ENCODE data around the gene MRPL54.

Gene MRPL54

DNA sequence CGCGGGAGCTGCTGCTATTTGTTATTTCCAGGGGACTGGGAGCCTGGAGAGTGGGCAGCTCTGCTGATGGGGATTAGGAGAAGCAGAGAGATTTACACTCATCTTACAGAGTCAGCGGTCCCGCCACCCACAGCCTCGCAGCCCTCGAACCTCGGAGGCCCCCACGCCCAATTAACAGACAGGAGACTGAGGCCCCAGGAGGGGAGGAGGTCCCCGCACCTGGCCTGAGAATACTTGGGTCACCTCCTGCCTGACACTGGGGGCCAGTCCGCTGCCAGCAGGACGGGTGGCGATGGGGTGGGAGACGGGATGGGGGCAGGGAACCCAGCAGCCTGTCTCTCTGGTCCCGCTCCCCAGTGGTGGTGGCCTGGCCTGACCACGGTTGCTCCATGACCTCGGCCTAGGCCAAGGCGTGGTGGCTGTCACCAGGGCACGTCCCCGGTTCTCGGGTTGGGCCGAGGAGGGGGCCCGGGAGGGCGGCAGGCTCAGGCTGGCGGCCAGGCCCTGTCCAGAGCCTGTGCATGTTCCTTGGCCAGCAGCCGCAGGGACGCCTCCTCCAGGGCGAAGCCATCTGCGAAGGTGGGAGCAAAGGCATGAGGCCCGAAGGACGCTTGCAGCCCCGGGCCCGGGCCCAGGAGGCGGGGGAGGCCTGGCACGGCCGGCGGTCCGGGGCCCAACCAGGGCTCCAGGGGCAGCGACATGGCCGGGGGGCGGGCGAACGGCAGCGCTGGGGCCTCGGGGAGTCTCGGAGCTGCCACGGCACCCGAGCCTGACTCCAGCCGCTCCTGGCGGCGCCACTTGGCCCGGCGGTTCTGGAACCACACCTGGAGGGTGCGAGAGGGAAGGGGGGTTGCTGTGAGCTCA lies 7.9 kb downstream of the MRPL54 start:
- no peak overlapping the region for H3K27ac ChIP-seq (ENCODE audit: low read depth, low read length, severe bottlenecking)
- H3K4me3 ChIP-seq (ENCODE audit: extremely low read depth, insufficient read depth, low read length, poor library complexity, severe bottlenecking), result no peak overlapping the region
- no peaks in the 10 kb centered on the region for H3K4me1 ChIP-seq (ENCODE audit: control insufficient read depth, insufficient read depth, low read length, poor library complexity, severe bottlenecking)
- H3K9me3 ChIP-seq (ENCODE audit: control insufficient read depth, low read length), result no peaks in the 10 kb centered on the region
- peaks cover 9% of the 10 kb centered on the region for H3K36me3 ChIP-seq (ENCODE audit: control insufficient read depth, insufficient read depth, low read length)
- 88 to 89% methylated on average over 45 to 47 of the region's 53 CpGs for WGBS, 2 experiments (ENCODE audit: insufficient coverage in 2 of 2)

DNA sequence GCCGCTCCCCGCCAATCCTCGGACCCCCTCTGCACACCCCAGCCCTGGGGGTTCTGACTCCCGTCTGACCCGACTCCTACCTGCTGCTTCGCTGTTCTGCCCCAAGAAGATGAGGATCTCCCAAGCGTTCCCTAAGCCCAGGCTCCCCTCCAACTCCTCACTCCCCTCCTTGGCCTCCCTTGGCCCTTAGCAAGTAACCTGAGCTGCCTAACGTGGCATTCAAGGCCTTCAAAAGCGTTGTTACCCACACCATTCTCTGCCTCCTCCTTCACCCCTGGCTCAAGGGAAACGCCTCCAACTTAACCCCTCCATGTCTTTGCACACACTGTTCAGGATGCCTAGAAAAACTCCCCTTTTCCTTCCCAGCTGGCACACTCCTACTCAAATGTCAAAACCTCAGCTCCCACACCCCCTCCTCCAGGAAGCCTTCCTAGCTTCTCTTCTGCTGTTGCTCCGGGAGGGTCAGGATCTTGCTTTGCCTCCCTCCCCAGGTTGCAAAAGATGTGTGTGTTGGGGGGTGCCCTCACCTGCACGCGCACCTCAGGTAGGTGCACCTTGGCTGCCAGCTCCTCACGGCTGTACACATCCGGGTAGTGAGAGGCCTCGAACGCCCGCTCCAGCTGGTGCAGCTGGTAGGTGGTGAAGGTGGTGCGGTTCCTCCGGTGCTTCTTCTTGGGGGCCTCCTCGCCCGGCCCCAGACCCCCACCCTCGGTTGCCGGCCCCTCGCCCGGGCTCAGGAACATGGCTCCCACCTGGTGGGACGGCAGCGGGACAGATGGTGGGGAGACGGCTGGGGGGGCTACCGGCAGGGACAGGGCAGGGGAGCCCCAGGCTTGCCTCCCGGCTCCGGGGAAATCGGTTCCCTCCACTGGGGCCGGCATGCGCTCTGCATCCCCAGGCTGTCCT lies 8.8 kb downstream of the MRPL54 start:
- 71 to 72% methylated on average over 24 to 27 of the region's 35 CpGs for WGBS, 2 experiments (ENCODE audit: insufficient coverage in 2 of 2)

DNA sequence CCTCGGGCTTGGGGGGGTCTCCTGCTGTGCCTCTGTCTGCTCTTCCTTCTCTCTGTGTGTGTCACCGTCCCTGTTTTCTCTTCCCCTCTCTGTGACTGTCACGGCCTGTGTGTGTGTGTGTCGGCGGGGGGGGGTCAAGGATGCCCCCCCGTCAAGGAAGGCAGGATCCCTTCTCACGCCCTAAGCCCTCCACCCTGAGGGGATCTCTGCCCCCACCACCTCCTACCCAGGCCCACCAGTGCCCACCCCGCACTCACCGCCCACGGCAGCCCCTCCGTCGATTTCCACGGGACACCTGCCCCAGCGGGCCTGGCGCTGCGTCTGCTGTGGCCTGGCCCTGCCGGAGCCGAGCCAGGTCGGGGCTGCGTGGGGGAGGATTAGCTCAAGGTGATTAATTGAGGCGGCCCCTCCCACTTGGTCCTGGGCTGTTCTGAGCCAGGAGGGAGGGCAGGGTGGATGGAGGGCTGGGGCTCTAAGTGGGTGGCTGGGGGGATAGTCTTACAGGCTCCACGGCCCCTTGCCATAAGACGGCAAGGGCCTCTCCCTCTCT lies 9.5 kb downstream of the MRPL54 start, which contains the start of gene RAX2:
TSS of gene RAX2 (minus strand) at position 323 of the 550 bp plus-strand sequence. CDS start 486 bp downstream, outside the sequence.
- WGBS, 2 experiments (ENCODE audit: insufficient coverage in 2 of 2), result 64 to 71% methylated on average over 5 to 18 of the region's 23 CpGs
- no peak within 1 kb of the TSS for H3K27ac ChIP-seq (ENCODE audit: low read depth, low read length, severe bottlenecking)
- H3K36me3 ChIP-seq (ENCODE audit: control insufficient read depth, insufficient read depth, low read length), result peaks cover 9% of the 10 kb centered on the region
- no peaks in the 10 kb centered on the region for H3K9me3 ChIP-seq (ENCODE audit: control insufficient read depth, low read length)
- H3K4me3 ChIP-seq (ENCODE audit: extremely low read depth, insufficient read depth, low read length, poor library complexity, severe bottlenecking), result no peak within 1 kb of the TSS
- H3K4me1 ChIP-seq (ENCODE audit: control insufficient read depth, insufficient read depth, low read length, poor library complexity, severe bottlenecking), result no peaks in the 10 kb centered on the region

More for the DNA sequence above, 8.8 kb downstream of the MRPL54 start:
- Histone ChIP-seq H3K4me1 (ENCODE audit: control insufficient read depth, insufficient read depth, low read length, poor library complexity, severe bottlenecking) (no peaks in the 10 kb centered on the region), H3K4me3 (ENCODE audit: extremely low read depth, insufficient read depth, low read length, poor library complexity, severe bottlenecking) (no peak overlapping the region), H3K27ac (ENCODE audit: low read depth, low read length, severe bottlenecking) (no peak overlapping the region), H3K9me3 (ENCODE audit: control insufficient read depth, low read length) (no peaks in the 10 kb centered on the region), H3K36me3 (ENCODE audit: control insufficient read depth, insufficient read depth, low read length) (peaks cover 9% of the 10 kb centered on the region)

DNA sequence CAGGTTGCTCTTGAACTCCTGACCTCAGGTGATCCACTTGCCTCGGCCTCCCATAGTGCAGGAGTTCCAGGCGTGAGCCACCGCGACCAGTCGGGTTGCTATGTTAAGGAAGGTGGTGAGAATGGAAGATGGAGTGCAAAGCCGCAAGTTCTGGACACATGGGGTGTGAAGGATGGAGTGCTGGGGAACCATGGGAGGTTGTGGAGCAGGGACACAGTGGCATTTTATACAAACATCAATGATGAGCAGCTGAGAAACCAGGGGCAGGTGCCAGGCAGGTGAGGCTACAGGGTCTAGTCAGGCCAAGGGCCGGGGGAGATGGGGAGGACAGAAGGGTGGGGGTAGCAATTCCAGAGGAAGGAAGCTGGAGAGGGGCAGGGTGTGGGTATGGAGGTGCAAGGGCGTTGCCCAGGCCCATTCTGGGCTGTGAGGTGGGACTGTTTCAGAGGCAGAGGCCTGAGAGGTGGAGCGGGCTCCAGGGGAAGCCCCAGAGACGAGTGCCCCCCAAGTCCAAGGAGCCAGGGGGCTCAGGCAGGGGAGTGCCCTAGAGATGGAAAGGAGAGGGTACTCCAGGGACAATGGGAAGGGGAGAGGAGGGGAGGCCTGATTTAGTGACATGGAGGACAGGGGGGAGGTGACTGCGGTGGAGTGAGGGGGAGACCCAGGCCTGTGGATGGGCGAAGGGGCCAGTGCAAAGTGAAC lies 11.5 kb downstream of the MRPL54 start:
- no peak overlapping the region for H3K4me3 ChIP-seq (ENCODE audit: extremely low read depth, insufficient read depth, low read length, poor library complexity, severe bottlenecking)
- 76 to 86% methylated on average over 7 to 12 of the region's 12 CpGs for WGBS, 2 experiments (ENCODE audit: insufficient coverage in 2 of 2)

DNA sequence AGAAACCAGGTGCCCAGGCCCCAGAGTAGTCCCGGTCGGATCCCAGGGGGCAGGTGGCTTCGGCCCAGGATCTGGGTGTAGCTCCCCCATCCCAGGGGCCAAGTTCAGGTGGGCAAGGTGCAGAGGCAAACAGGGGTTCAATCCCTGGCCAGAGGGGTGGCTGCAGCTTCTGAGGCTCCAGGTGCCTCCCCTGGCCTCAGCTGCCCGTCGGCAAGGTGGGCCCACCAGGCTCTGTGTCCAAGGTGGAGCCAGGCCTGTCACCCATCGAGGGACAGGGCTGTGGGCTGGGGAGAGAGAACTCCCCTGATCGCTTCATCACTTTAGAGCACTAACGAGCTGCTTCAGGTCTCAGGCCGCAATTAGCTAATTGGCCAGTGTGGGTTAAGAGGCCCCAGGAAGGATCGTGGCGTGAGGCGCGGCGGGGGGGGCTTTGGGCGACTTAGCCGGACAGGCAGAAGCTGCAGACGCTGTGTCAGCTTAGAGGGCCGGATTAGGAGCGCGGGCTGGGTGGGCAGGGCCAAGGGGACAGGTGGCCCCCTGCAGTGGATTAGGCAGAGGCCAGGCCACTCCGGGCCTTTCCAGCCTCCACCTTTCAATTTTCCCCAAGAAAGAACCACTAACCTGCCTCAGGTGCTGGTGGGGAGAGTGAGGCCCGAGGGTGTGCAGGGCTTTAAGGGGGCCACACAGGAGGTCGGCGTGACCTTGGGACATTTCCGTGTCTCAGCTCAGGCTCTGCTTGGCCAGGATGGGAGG lies 12.3 kb downstream of the MRPL54 start:
- Histone ChIP-seq H3K4me1 (ENCODE audit: control insufficient read depth, insufficient read depth, low read length, poor library complexity, severe bottlenecking) (no peaks in the 10 kb centered on the region), H3K36me3 (ENCODE audit: control insufficient read depth, insufficient read depth, low read length) (no peaks in the 10 kb centered on the region), H3K27ac (ENCODE audit: low read depth, low read length, severe bottlenecking) (no peak overlapping the region), H3K9me3 (ENCODE audit: control insufficient read depth, low read length) (no peaks in the 10 kb centered on the region), H3K4me3 (ENCODE audit: extremely low read depth, insufficient read depth, low read length, poor library complexity, severe bottlenecking) (no peak overlapping the region)
- 84 to 87% methylated on average over 20 to 22 of the region's 25 CpGs for WGBS, 2 experiments (ENCODE audit: insufficient coverage in 2 of 2)

More for the DNA sequence above, 11.5 kb downstream of the MRPL54 start:
- H3K4me1 ChIP-seq (ENCODE audit: control insufficient read depth, insufficient read depth, low read length, poor library complexity, severe bottlenecking), result no peaks in the 10 kb centered on the region
- no peak overlapping the region for H3K27ac ChIP-seq (ENCODE audit: low read depth, low read length, severe bottlenecking)
- H3K36me3 ChIP-seq (ENCODE audit: control insufficient read depth, insufficient read depth, low read length), result no peaks in the 10 kb centered on the region
- no peaks in the 10 kb centered on the region for H3K9me3 ChIP-seq (ENCODE audit: control insufficient read depth, low read length)

DNA sequence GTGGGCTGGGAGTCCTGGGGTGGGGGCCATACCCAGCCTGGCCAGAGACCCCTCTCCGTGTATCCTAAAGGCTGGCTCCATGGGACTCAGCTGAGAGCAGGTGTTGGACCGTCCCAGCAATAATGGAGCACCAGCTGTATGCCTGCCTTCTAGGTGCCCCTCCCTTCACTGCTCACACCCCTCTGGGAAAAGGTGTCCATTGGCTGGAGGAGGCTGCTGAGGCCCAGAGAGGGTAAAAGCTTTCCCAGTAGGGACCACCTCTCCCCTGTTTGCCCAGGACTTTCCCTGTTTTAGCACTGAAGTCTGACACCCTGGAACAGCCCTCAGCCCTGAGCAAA lies 12.9 kb downstream of the MRPL54 start:
- no peaks in the 10 kb centered on the region for H3K36me3 ChIP-seq (ENCODE audit: control insufficient read depth, insufficient read depth, low read length)
- no peaks in the 10 kb centered on the region for H3K4me1 ChIP-seq (ENCODE audit: control insufficient read depth, insufficient read depth, low read length, poor library complexity, severe bottlenecking)
- no peaks in the 10 kb centered on the region for H3K9me3 ChIP-seq (ENCODE audit: control insufficient read depth, low read length)
- 69 to 84% methylated on average over 2 of the region's 2 CpGs for WGBS, 2 experiments (ENCODE audit: insufficient coverage in 2 of 2)
- H3K4me3 ChIP-seq (ENCODE audit: extremely low read depth, insufficient read depth, low read length, poor library complexity, severe bottlenecking), result no peak overlapping the region
- H3K27ac ChIP-seq (ENCODE audit: low read depth, low read length, severe bottlenecking), result no peak overlapping the region

DNA sequence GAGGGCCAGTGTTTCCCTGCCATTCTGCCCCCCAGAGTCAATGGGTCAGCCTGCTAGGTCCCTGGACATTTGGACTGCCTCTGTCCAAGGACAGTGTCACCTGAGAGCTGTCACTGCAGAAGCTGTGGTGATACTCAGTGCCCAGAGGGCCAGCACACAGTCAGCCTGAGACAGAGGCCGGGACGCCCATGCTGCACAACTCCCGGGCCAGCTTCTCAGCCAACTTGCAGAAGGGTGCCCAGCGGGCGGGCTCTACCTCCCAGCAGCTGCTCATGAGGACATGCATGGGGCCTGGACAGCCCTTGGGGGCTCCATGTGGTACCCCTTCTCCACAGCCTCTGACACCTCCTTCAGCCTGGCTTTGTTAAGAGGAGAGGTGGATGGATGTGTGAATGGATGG lies 13.3 kb downstream of the MRPL54 start:
- no peaks in the 10 kb centered on the region for H3K4me1 ChIP-seq (ENCODE audit: control insufficient read depth, insufficient read depth, low read length, poor library complexity, severe bottlenecking)
- 93 to 94% methylated on average over 5 of the region's 5 CpGs for WGBS, 2 experiments (ENCODE audit: insufficient coverage in 2 of 2)

DNA sequence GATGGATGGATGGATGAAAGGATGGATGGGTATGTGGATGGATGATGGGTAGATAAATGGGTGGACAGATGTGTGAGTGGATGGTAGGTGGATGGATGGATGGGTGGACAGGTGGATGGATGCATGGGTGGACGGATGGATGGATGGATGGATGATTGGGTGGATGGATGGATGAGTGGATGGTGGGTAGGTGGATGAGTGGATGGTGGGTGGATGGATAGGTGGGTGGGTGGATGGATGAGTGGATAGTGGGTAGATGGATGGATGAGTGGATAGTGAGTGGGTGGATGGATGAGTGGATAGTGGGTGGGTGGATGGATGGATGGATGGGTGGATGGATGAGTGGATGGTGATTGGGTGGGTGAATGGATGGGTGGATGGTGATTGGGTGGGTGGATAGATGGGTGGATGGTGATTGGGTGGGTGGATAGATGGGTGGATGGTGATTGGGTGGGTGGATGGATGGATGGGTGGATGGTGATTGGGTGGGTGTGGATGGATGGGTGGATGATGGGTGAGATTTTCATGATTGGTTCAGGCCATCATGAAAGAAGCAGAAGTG lies 14.1 kb downstream of the MRPL54 start:
- no peak overlapping the region for H3K4me3 ChIP-seq (ENCODE audit: extremely low read depth, insufficient read depth, low read length, poor library complexity, severe bottlenecking)
- 71 to 85% methylated on average over 1 of the region's 1 CpG for WGBS, 2 experiments (ENCODE audit: insufficient coverage in 2 of 2)
- peaks cover 10% of the 10 kb centered on the region for H3K9me3 ChIP-seq (ENCODE audit: control insufficient read depth, low read length)
- no peak overlapping the region for H3K27ac ChIP-seq (ENCODE audit: low read depth, low read length, severe bottlenecking)
- H3K4me1 ChIP-seq (ENCODE audit: control insufficient read depth, insufficient read depth, low read length, poor library complexity, severe bottlenecking), result no peaks in the 10 kb centered on the region
- H3K36me3 ChIP-seq (ENCODE audit: control insufficient read depth, insufficient read depth, low read length), result no peaks in the 10 kb centered on the region

More for the DNA sequence above, 13.3 kb downstream of the MRPL54 start:
- no peak overlapping the region for H3K4me3 ChIP-seq (ENCODE audit: extremely low read depth, insufficient read depth, low read length, poor library complexity, severe bottlenecking)
- H3K36me3 ChIP-seq (ENCODE audit: control insufficient read depth, insufficient read depth, low read length), result no peaks in the 10 kb centered on the region
- peaks cover 2% of the 10 kb centered on the region for H3K9me3 ChIP-seq (ENCODE audit: control insufficient read depth, low read length)
- no peak overlapping the region for H3K27ac ChIP-seq (ENCODE audit: low read depth, low read length, severe bottlenecking)

DNA sequence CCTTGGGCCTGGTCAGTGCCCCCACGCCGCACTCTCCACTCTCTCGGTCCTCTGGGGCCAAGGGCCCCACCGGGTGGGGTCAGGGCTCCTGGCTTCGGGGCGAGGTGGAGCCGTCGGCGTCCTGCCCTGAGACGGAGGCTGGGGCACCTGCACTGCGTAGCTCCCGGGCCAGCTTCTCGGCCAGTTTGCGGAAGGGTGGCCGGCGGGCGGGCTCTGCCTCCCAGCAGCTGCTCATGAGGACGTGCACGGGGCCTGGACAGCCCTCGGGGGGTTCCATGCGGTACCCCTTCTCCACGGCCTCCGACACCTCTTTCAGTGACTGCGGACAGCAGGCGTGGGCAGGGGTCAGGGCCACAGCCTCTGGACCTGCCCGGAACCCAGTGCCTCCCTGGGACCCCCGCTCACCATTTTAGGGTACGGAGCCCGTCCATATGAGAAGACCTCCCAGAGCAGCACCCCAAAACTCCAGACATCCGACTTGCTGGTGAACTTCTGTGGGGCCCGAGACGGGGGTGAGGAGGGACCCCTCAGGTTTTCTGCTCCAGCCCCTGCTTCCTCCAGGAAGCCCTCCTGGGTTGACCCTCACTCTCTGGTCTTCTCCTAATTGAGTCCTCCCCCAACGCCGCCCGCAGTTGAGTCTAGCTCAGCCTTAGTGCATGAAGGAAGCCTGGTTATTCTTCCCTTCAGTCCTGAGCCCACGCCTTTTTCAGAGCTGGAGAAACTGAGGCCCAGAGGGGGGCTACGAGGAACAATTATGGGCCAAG lies 15.8 kb downstream of the MRPL54 start:
- 88 to 89% methylated on average over 32 to 35 of the region's 37 CpGs for WGBS, 2 experiments (ENCODE audit: insufficient coverage in 2 of 2)
- H3K9me3 ChIP-seq (ENCODE audit: control insufficient read depth, low read length), result peaks cover 21% of the 10 kb centered on the region
- H3K4me3 ChIP-seq (ENCODE audit: extremely low read depth, insufficient read depth, low read length, poor library complexity, severe bottlenecking), result no peak overlapping the region
- H3K36me3 ChIP-seq (ENCODE audit: control insufficient read depth, insufficient read depth, low read length), result no peaks in the 10 kb centered on the region
- no peaks in the 10 kb centered on the region for H3K4me1 ChIP-seq (ENCODE audit: control insufficient read depth, insufficient read depth, low read length, poor library complexity, severe bottlenecking)
- H3K27ac ChIP-seq (ENCODE audit: low read depth, low read length, severe bottlenecking), result no peak overlapping the region

Measured in mesodermal cell (in vitro differentiated cells).